ENCODE results near the gene ZNF324. TPM values are rescaled to one million over a fixed set of nuclear protein-coding genes. Genes with fewer than 3 reads are reported as not detected.
"Not testable (repeated sequence)": the region's sequence is repeated elsewhere in the genome, so short reads cannot be mapped to it uniquely, and the experiment has no call there.

Gene ZNF324
- total and polyA plus RNA-seq, 11 donors = 2.5 to 10.1 (median 5.3) TPM

DNA sequence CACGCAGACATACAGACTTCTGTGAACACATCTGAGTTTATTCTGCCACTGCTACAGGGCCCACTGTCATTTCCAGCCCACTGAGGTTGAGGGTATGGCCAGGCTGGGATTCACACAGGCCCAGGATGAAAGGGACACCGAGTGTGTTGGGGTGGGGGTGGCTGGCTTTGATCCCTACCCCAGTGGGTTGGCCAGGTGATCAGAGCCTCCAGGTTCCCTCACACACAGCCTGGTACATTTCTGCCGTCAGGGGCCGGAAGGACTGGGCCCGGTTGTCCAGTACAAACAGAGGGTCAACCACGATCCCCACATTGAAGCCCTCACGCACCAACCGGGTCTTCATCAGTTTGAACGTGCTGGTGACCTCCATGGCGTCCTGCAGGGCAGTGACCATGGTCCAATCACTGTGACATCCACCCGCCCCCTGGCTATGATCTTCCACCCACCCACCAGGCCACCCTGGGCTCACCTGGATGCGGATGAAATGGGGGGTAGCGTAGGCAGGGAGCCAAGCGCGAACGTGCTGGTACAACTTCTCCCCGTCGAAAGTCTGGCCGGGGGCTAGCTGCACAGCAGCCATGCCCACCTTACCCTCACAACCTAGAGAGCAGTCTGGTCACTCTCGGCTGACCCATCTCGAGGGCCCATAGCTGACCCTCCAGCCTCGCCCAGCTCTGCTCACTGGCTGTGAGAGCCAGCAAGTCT lies 31.6 kb downstream of the ZNF324 start:
- H3K27ac ChIP-seq = peak overlapping the region in 8 of 12 donors; percentile 17 to 85 (median 69)
- H3K4me3 ChIP-seq = peak overlapping the region in 11 of 12 donors; percentile 3 to 79 (median 64)
- H3K4me1 ChIP-seq = peaks cover 0 to 27% (median 22%) of the 10 kb centered on the region in 12 donors
- peak in 1 of 5 donors; percentile 47 for DNase-seq
- 52 to 66% (median 63%) methylated on average over 15 to 22 of the region's 22 CpGs for WGBS, 4 donors
- ATAC-seq = peak in 3 of 4 donors; percentile 1 to 2 (median 1)
- intact Hi-C loops (cut with DNase I) = loop anchor here in 2 of 10 donors (1.0 kb wide), 1 partner anchor 22 kb away; the partner anchor contains the start of gene ZNF446 (in 2 of the 2)
- no peaks in the 10 kb centered on the region for H3K36me3 ChIP-seq
- no peaks in the 10 kb centered on the region for H3K9me3 ChIP-seq
- TF ChIP-seq POLR2A (IDR thresholded peaks at IDR 0.05) = no peak
- TF ChIP-seq, protein P1, sequence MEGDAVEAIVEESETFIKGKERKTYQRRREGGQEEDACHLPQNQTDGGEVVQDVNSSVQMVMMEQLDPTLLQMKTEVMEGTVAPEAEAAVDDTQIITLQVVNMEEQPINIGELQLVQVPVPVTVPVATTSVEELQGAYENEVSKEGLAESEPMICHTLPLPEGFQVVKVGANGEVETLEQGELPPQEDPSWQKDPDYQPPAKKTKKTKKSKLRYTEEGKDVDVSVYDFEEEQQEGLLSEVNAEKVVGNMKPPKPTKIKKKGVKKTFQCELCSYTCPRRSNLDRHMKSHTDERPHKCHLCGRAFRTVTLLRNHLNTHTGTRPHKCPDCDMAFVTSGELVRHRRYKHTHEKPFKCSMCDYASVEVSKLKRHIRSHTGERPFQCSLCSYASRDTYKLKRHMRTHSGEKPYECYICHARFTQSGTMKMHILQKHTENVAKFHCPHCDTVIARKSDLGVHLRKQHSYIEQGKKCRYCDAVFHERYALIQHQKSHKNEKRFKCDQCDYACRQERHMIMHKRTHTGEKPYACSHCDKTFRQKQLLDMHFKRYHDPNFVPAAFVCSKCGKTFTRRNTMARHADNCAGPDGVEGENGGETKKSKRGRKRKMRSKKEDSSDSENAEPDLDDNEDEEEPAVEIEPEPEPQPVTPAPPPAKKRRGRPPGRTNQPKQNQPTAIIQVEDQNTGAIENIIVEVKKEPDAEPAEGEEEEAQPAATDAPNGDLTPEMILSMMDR (IDR thresholded peaks at IDR 0.05) = no peak
- no peaks in the 10 kb centered on the region for H3K27me3 ChIP-seq

DNA sequence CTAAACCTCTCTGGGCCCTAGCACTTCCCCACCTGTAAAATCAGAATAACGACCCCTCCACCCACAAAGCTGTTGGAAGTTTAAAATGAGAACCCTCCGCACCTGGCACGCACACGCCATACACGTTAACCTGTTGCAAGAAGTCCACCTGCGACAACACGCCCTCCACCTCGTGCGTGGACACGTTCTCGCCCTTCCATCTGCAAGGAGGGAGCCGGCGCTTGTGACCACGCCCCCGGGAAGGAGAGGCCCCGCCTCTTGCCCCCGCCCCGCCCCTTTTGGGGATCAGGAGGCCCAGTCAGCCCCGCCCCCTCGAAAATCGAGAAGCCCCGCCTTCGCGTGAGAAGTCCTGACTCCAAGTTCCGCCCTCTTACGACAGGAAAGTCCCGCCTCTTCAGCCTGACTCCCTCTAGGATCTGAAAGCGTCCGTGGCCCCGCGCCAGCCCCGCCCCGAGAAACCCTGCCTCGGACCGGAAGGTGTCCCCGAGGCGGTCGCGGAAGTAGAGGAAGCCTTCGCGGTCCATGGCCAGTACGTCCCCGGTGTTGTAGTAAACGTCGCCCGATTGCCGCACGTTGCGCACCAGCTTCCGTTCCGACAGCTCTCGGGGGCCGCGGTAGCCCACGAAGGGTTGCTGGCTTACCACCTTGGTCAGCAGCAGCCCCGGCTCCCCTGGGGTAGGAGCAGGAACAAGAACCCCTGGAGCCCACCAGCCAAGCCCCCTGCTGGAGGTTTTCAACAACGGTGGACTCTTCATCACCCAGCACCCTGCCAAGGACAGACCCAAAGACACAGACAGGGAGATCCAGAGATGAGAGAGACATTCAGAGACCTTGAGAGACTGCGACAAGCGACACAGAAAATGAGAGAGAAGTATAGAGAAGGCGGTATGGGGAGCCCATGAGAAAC lies 32.4 kb downstream of the ZNF324 start:
- Histone ChIP-seq H3K4me1 (peaks cover 0 to 27% (median 22%) of the 10 kb centered on the region in 12 donors), H3K9me3 (no peaks in the 10 kb centered on the region), H3K4me3 (peak overlapping the region; percentile 13 to 79 (median 62)), H3K27me3 (no peaks in the 10 kb centered on the region), H3K36me3 (no peaks in the 10 kb centered on the region), H3K27ac (peak overlapping the region; percentile 30 to 88 (median 82))
- peak; percentile 97 to 99 (median 98) for ATAC-seq
- intact Hi-C loops (cut with DNase I) = loop anchor here in 2 of 10 donors (1.0 kb wide), 1 partner anchor 23 kb away; the partner anchor contains the start of gene ZNF446 (in 2 of the 2)
- 1 to 12% (median 2%) methylated on average over 5 to 60 of the region's 60 CpGs for WGBS, 4 donors
- DNase-seq = peak; percentile 99 to 100 (median 100)
- TF ChIP-seq, protein P1 (IDR thresholded peaks at IDR 0.05) = peak in 6 of 12 donors; percentile 8 to 42 (median 26)
- TF ChIP-seq POLR2A (IDR thresholded peaks at IDR 0.05) = peak in 1 of 2 donors; percentile 65

DNA sequence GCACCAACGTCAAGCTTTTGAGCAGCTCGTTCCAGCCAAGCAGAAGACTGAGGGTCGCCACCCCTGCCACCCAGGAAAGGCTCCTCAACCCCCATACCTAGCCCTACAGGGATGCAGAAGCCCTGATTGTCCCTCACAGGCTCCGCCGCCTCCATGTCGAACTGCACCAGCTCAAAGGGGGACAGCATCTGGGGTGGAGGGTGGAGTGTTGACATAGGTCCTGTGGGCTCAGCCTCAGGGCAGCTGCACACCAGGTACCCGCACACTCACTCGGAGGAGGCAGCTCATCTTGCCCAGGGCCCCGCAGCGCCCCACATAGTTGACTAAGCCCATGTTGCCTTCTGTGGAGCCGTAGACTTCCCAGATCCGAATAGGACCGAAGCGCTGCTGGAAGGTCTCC lies 33.4 kb downstream of the ZNF324 start:
- DNase-seq (no peak), ATAC-seq (no peak)
- TF ChIP-seq, protein P1 (IDR thresholded peaks at IDR 0.05) = no peak
- TF ChIP-seq POLR2A (IDR thresholded peaks at IDR 0.05) = no peak
- H3K36me3 ChIP-seq = no peaks in the 10 kb centered on the region
- H3K27me3 ChIP-seq = no peaks in the 10 kb centered on the region
- peak overlapping the region in 2 of 12 donors; percentile 85 for H3K27ac ChIP-seq
- H3K9me3 ChIP-seq = no peaks in the 10 kb centered on the region
- H3K4me1 ChIP-seq = peaks cover 0 to 27% (median 22%) of the 10 kb centered on the region in 12 donors
- WGBS, 4 donors = 67 to 96% (median 93%) methylated on average over 2 to 14 of the region's 14 CpGs
- peak overlapping the region in 10 of 12 donors; percentile 49 to 79 (median 66) for H3K4me3 ChIP-seq
- intact Hi-C loops (cut with DNase I) = no loop called here

DNA sequence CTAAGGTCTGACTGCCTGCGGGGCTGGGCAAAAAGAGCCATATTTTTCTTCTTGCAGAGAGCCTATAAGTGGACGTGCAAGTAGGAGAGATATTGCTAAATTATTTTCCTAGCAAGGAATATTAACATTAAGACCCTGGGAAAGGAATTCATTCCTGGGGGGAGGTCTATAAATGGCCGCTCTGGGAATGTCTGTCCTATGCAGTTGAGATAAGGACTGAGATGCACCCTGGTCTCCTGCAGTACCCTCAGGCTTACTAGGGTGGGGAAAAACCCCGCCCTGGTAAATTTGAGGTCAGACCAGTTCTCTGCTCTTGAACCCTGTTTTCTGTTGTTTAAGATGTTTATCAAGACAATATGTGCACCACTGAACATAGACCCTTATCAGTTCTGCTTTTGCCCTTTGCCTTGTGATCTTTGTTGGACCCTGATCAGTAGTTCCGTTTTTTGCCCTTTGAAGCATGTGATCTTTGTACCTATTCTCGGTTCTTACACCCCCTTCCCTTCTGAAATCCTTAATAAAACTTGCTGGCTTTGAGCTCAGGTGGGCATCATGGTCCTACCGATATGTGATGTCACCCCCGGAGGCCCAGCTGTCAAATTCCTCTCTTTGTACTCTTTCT lies 40.8 kb downstream of the ZNF324 start:
- DNase-seq = not testable (repeated sequence)

More for the DNA sequence above, 40.8 kb downstream of the ZNF324 start:
- H3K36me3 ChIP-seq; H3K27me3 ChIP-seq; H3K4me3 ChIP-seq; H3K9me3 ChIP-seq; intact Hi-C loops (cut with DNase I); ATAC-seq; H3K4me1 ChIP-seq; H3K27ac ChIP-seq: not testable (repeated sequence)
- WGBS, 4 donors = 71 to 79% (median 76%) methylated on average over 7 to 8 of the region's 8 CpGs
